Measurements from ENCODE around the gene NLN.

GRCh38 chr5:65702036-65702435 is 20.0 kb upstream of the NLN start:
- TF ChIP-seq ESRRG (CRISPR knock-in tag; IDR thresholded peaks at IDR 0.05) (no peak), PATZ1 (CRISPR knock-in tag; IDR thresholded peaks at IDR 0.05; ENCODE audit: borderline replicate concordance) (no peak), TCF4 (CRISPR knock-in tag; IDR thresholded peaks at IDR 0.05; ENCODE audit: borderline replicate concordance) (no peak), ZNF565 (CRISPR knock-in tag; conservative IDR thresholded peaks at IDR 0.05; ENCODE audit: low read depth) (no peak), TSHZ2 (CRISPR knock-in tag; IDR thresholded peaks at IDR 0.05) (no peak), ARNTL (CRISPR knock-in tag; IDR thresholded peaks at IDR 0.05; ENCODE audit: borderline replicate concordance, low read depth) (no peak), OSR1 (CRISPR knock-in tag; IDR thresholded peaks at IDR 0.05) (no peak)
